GM12891 (cell line): ENCODE results near the gene COL18A1.

Experiments used
- POLR2A ChIP-seq: IDR thresholded peaks from 2 replicates; pipeline ENCODE4 v1.6.1; 2011; ENCODE audit warnings: low read depth, low read length, control low read depth
- POLR2AphosphoS5 ChIP-seq: IDR thresholded peaks from 2 replicates; pipeline ENCODE4 v1.6.1; 2011; ENCODE audit warnings: low read depth, low read length, control low read depth
- POU2F2 ChIP-seq: IDR thresholded peaks from 2 replicates; pipeline ENCODE4 v1.6.1; 2011; ENCODE audit warnings: low read depth, mild to moderate bottlenecking, control low read depth, low read length, moderate library complexity
- SPI1 ChIP-seq: IDR thresholded peaks from 2 replicates; pipeline ENCODE4 v1.6.1; 2011; ENCODE audit warnings: low read depth, low read length, control low read depth
- TAF1 ChIP-seq: IDR thresholded peaks from 2 replicates; pipeline ENCODE4 v1.6.1; 2011; ENCODE audit warnings: low read depth, low read length, control low read depth

- TF ChIP-seq POLR2A = no peak
- no peak for TF ChIP-seq POLR2AphosphoS5
- TF ChIP-seq TAF1 = no peak
- no peak for TF ChIP-seq SPI1
- no peak for TF ChIP-seq POU2F2
These were observed 102.5 kb downstream of the COL18A1 start for GRCh38 chr21:45507523-45507875.
